ENCODE results near the gene MAN1C1.

The MAN1C1 gene

DNA sequence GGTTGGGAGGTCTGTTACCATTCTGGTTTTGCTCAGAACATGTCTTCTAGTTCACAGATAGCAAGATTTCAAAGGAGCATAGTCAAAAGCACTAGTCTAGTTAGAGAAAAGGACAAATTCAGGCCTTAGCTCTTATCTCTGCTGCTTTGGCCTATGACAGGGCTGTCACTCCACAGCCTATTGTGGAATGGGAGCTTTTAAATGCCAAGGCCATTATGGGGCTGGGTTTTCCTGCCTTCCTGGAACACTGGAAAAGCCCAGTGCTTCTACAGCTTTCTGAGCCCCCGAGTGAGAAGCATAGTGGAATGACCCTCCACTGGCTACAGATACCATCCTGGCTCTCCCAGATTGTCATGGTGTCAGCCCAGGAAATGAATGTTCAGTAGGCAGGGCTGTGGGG, 212.5 kb downstream of the MAN1C1 start:
- H3K36me3 ChIP-seq (ENCODE audit: control insufficient read depth, insufficient read depth, low read length), result no peaks in the 10 kb centered on the region

DNA sequence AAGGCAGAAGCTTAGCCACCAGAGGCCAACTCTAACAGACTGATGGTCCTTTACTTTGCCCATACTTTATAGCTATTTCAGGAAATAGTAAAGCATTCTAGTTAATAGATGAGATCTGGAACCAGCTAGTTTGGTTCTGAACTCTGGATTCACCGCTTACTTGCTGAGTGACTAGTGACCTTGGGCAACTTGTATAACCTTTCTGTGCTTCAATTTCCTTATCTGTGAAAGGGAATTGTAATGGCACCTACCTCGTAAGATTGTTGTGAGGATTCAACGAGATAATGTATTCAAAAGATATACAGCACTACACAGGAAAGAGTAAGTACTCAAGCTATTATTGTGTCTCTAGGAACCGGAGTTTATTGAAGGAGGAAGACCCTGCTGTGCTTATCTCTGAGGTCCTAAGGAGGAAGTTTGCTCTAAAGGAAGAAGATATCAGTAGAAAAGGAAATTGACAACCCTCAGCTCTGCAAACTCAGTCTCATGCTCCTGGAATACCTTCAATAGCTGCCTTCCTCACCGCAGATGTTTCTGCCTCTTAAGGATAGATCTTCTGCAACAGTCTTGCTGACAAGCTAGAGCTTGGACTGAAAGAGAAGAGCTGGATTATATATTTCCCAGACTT, 215.1 kb downstream of the MAN1C1 start:
- Histone ChIP-seq H3K4me3 (ENCODE audit: low read depth, low read length) (no peak overlapping the region), H3K9me3 (ENCODE audit: control insufficient read depth, low read length) (no peaks in the 10 kb centered on the region), H3K9ac (no peak overlapping the region), H3K4me2 (ENCODE audit: low read length) (no peak overlapping the region), H3K79me2 (no peaks in the 10 kb centered on the region), H3K27me3 (ENCODE audit: control insufficient read depth, insufficient read depth, low read length) (no peaks in the 10 kb centered on the region), H3K36me3 (ENCODE audit: control insufficient read depth, insufficient read depth, low read length) (no peaks in the 10 kb centered on the region), H2AFZ (no peak overlapping the region), H3K4me1 (peaks cover 5% of the 10 kb centered on the region), H3K27ac (no peak overlapping the region)
- TF ChIP-seq, protein P1, sequence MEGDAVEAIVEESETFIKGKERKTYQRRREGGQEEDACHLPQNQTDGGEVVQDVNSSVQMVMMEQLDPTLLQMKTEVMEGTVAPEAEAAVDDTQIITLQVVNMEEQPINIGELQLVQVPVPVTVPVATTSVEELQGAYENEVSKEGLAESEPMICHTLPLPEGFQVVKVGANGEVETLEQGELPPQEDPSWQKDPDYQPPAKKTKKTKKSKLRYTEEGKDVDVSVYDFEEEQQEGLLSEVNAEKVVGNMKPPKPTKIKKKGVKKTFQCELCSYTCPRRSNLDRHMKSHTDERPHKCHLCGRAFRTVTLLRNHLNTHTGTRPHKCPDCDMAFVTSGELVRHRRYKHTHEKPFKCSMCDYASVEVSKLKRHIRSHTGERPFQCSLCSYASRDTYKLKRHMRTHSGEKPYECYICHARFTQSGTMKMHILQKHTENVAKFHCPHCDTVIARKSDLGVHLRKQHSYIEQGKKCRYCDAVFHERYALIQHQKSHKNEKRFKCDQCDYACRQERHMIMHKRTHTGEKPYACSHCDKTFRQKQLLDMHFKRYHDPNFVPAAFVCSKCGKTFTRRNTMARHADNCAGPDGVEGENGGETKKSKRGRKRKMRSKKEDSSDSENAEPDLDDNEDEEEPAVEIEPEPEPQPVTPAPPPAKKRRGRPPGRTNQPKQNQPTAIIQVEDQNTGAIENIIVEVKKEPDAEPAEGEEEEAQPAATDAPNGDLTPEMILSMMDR (IDR thresholded peaks at IDR 0.05), result no peak

More for the DNA sequence above, 212.5 kb downstream of the MAN1C1 start:
- TF ChIP-seq, protein P1 (IDR thresholded peaks at IDR 0.05), result no peak
- Histone ChIP-seq H3K9me3 (ENCODE audit: control insufficient read depth, low read length) (no peaks in the 10 kb centered on the region), H3K27ac (no peak overlapping the region), H3K4me1 (peaks cover 6% of the 10 kb centered on the region), H3K4me3 (ENCODE audit: low read depth, low read length) (no peak overlapping the region), H3K27me3 (ENCODE audit: control insufficient read depth, insufficient read depth, low read length) (no peaks in the 10 kb centered on the region), H3K9ac (no peak overlapping the region), H2AFZ (no peak overlapping the region), H3K4me2 (ENCODE audit: low read length) (no peak overlapping the region), H3K79me2 (no peaks in the 10 kb centered on the region)

DNA sequence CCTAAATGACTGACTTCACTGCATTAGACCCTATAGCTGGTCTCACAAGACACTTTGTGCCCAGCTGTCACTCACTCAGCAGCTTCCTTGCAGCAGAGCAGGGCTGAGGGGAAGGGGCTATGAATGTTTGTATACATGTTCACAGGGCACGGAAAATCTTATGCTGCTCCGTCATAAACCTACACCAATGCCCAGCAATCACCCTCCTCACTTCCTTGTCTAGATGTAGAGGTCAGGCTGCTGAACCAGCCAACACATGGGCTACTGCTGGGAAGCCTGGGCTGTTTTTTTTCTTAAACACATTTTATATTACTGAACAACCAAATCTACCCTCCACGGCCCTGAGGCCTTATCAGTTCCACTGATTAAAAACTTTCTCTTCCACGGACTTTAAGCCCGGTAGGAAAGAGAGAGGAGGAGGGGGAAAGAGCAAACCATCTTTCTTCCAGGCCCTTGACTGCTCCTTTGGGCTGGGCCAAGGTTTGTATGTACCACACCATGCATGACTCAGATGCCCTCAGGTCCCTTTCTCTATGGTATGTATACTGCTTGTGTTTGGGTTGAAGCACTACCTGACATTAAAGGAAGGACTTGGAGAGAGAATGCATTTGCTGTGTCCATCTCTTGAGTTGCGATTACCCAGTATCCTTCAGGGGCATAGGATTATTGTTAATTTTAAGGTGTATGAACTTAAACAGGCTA, 215.9 kb downstream of the MAN1C1 start:
- H3K9me3 ChIP-seq (ENCODE audit: control insufficient read depth, low read length), result no peaks in the 10 kb centered on the region
- no peak overlapping the region for H3K4me3 ChIP-seq (ENCODE audit: low read depth, low read length)
- no peak overlapping the region for H3K9ac ChIP-seq
- H3K4me1 ChIP-seq, result no peaks in the 10 kb centered on the region
- H3K27me3 ChIP-seq (ENCODE audit: control insufficient read depth, insufficient read depth, low read length), result no peaks in the 10 kb centered on the region
- no peak overlapping the region for H3K27ac ChIP-seq
- no peak overlapping the region for H3K4me2 ChIP-seq (ENCODE audit: low read length)
- no peaks in the 10 kb centered on the region for H3K36me3 ChIP-seq (ENCODE audit: control insufficient read depth, insufficient read depth, low read length)
- TF ChIP-seq, protein P1 (IDR thresholded peaks at IDR 0.05), result no peak
- H3K79me2 ChIP-seq, result no peaks in the 10 kb centered on the region
- no peak overlapping the region for H2AFZ ChIP-seq

DNA sequence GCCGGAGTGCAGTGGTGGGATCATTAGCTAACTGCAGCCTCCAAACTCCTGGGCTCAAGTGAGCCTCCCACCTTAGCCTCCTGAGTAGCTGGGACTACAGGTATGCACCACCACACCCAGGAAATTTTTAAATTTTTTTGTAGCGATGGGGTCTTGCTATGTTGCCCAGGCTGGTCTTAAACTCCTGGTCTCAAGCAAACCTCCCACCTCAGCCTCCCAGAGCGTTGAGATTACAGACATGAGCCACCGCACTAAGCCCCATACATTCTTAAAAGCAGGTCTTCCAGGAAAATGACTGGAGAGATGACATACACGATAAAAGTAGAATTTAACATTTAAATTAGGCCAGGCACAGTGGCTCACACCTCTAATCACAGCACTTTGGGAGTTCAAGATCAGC, 216.6 kb downstream of the MAN1C1 start:
- Histone ChIP-seq H3K4me1 (no peaks in the 10 kb centered on the region), H3K4me3 (ENCODE audit: low read depth, low read length) (no peak overlapping the region), H3K36me3 (ENCODE audit: control insufficient read depth, insufficient read depth, low read length) (no peaks in the 10 kb centered on the region), H3K79me2 (no peaks in the 10 kb centered on the region), H2AFZ (no peak overlapping the region), H3K4me2 (ENCODE audit: low read length) (no peak overlapping the region), H3K9ac (no peak overlapping the region), H3K9me3 (ENCODE audit: control insufficient read depth, low read length) (no peaks in the 10 kb centered on the region), H3K27me3 (ENCODE audit: control insufficient read depth, insufficient read depth, low read length) (no peaks in the 10 kb centered on the region), H3K27ac (no peak overlapping the region)
- TF ChIP-seq, protein P1 (IDR thresholded peaks at IDR 0.05), result no peak

Data from parathyroid adenoma (tissue), 2 donors.